ENCODE results near the gene CTNND2.
A peak's percentile ranks its signal among the peaks of the same experiment; 100 is the strongest.
"Not testable (repeated sequence)": the region's sequence is repeated elsewhere in the genome, so short reads cannot be mapped to it uniquely, and the experiment has no call there.

CTNND2 gene

DNA sequence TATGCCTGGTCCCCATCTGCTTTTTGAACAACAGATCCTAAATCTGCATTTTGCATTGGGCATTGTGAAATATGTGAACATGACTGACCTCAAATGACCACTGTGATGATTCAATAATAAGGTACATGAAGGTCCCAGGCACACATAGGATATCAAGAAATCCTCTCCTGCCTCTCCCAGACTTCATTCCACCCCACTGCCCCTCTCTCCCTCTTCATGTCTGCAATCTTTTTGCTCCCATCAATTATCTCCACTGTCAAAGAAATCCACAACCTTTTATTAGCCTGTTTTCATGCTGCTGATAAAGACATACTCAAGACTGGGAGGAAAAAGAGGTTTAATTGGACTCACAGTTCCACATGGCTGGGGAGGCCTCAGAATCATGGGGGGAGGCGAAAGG lies 476.7 kb downstream of the CTNND2 start:
- DNase-seq (ENCODE audit: low read depth), result no peak
- TF ChIP-seq, protein P1, sequence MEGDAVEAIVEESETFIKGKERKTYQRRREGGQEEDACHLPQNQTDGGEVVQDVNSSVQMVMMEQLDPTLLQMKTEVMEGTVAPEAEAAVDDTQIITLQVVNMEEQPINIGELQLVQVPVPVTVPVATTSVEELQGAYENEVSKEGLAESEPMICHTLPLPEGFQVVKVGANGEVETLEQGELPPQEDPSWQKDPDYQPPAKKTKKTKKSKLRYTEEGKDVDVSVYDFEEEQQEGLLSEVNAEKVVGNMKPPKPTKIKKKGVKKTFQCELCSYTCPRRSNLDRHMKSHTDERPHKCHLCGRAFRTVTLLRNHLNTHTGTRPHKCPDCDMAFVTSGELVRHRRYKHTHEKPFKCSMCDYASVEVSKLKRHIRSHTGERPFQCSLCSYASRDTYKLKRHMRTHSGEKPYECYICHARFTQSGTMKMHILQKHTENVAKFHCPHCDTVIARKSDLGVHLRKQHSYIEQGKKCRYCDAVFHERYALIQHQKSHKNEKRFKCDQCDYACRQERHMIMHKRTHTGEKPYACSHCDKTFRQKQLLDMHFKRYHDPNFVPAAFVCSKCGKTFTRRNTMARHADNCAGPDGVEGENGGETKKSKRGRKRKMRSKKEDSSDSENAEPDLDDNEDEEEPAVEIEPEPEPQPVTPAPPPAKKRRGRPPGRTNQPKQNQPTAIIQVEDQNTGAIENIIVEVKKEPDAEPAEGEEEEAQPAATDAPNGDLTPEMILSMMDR (conservative IDR thresholded peaks at IDR 0.05; ENCODE audit: low read depth, low read length), result no peak
- H3K4me3 ChIP-seq (ENCODE audit: low read length), result no peak overlapping the region

DNA sequence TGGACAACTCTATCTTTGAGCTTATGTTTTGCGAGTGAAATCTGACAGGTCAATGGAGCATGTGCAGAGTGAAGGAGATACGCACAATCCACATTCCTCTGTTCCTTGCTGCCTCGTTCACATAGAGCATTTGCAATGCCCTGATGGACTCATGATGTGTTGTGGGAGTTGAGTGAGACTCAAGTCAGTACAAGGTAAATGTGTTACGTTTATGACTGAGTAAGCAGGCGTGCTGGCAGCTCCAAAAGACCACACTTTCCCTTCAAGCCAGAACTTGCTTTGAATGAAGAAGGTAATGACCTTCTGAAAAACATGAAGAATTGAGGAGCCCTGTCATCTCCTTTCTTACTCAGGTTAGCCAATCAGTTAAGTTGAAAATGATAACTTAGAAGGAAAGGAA lies 477.8 kb downstream of the CTNND2 start:
- TF ChIP-seq, protein P1 (conservative IDR thresholded peaks at IDR 0.05; ENCODE audit: low read depth, low read length), result no peak
- H3K4me3 ChIP-seq (ENCODE audit: low read length), result no peak overlapping the region
- DNase-seq (ENCODE audit: low read depth), result no peak

DNA sequence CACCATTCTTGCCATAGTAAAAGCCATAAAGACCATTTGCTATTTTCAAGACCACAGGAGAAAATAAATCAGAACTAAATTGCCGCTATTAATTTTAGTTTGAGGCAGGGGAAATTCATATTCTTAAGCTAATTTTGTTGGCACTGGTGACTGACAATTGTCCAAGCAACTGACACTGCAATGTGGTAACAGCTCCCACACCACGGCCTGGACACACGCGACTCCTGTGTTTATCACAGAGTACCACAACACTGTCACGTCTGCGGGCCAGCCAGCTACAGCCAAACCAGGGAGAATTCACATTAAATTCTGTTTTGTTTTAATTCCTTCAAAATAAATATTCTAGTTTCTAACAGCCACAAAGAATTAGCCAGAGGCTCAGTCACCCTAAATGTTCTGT lies 481.9 kb downstream of the CTNND2 start:
- H3K4me3 ChIP-seq (ENCODE audit: low read length), result no peak overlapping the region
- TF ChIP-seq, protein P1 (conservative IDR thresholded peaks at IDR 0.05; ENCODE audit: low read depth, low read length), result no peak
- DNase-seq (ENCODE audit: low read depth), result no peak

DNA sequence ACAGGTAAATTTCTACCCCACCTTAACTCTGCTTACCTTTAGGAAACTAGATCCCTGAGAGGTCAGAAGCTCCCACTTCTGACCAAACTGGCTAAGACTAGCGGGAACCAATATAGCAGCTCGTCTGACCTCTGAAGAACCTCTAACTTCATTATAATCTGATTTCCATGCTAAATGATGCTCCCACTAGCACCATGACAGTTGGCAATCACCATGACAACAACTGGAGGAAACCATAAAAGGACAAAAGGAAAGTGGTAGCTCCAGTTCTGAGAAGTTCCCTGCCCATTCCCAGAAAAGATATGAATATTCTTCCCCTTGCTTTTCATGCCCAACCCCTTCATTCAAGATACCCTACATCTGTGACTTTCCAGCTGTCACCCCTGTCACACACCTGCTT lies 483.3 kb downstream of the CTNND2 start:
- H3K4me3 ChIP-seq (ENCODE audit: low read length), result no peak overlapping the region
- TF ChIP-seq, protein P1 (conservative IDR thresholded peaks at IDR 0.05; ENCODE audit: low read depth, low read length), result no peak
- no peak for DNase-seq (ENCODE audit: low read depth)

DNA sequence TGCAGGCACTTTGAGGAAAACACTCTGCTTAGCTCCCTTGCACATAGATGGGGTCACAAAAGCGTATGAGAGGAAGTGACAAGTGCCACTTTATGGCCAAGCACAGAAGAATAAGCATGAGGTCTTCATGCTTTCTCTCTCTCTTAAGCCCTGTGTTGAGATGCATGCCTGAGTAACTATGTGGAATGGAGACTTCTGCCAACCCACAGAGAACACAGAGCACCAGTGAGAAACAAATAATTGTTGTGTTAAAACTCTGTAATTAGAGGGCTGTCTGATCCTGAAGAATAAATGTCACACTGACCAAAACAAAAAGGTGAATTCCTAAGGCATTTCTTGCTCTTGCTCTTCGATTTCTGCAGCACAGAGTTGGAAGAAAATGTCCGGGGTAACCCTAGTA lies 488.5 kb downstream of the CTNND2 start:
- no peak overlapping the region for H3K4me3 ChIP-seq (ENCODE audit: low read length)
- TF ChIP-seq, protein P1 (conservative IDR thresholded peaks at IDR 0.05; ENCODE audit: low read depth, low read length), result no peak
- DNase-seq (ENCODE audit: low read depth), result peak; percentile 17

DNA sequence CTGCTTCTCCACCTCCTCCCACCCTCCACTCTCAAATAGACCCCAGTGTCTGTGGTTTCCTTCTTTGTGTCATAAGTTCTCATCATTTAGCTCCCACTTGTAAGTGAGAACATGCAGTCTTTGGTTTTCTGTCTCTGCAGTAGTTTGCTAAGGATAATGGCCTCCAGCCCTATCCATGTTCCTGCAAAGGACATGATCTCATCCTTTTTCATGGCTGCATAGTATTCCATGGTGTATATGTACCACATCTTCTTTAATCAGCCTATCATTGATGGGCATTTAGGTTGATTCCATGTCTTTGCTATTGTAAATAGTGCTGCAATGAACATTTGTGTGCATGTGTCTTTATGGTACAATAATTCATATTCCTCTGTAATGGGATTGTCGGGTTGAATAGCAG lies 489.5 kb downstream of the CTNND2 start:
- not testable (repeated sequence) for DNase-seq (ENCODE audit: low read depth); H3K4me3 ChIP-seq (ENCODE audit: low read length)

DNA sequence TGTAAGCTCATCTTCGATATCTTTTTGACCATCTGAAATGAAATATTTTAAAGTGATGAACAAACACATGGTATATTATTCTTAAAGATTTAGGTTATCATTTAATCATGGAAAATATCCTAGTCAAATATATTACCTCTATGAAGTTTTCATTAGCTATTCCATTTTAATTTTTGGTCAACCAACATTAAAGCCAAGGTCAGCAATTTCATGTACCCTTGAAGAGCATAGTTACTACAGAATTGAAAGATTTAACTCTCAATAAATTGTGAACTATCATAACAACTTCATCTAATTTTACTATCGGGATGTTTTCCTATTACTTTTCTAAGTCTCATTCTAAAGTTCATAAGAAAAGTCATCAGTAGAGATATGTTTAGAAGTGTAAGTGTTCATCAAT lies 492.6 kb downstream of the CTNND2 start:
- TF ChIP-seq, protein P1 (conservative IDR thresholded peaks at IDR 0.05; ENCODE audit: low read depth, low read length), result no peak
- H3K4me3 ChIP-seq (ENCODE audit: low read length), result no peak overlapping the region
- no peak for DNase-seq (ENCODE audit: low read depth)

DNA sequence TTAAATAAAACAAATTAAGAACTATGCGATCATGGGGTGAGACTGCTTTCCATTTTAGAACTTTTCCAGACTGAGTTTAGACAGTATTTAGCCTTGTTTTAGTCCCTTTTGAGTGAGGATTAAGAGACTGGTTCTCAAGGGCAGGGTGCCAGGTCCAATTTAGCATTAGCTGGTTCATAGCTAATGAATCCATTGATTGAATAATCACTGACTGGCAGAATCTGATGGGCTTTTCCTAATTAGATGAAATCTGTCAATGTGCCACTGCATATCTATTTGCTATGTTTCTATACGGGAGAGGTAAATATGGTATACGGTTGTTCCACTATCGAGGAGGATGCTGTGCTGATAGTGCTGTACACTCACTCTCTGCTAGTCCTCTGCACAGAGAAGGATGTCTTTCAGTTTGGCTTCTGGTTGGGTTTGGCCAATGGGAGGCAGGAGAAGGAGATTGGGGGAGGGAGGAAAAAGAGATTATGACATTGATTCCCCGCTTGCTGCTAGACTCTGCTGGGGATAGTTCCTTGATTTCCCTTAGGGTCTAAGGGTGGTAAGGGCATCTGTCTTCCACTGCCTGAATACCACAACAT lies 496.6 kb downstream of the CTNND2 start:
- DNase-seq (ENCODE audit: low read depth), result peak; percentile 17
- H3K4me3 ChIP-seq (ENCODE audit: low read length), result no peak overlapping the region
- TF ChIP-seq, protein P1 (conservative IDR thresholded peaks at IDR 0.05; ENCODE audit: low read depth, low read length), result no peak

All from retinal pigment epithelial cell (primary cell).